Cardiac muscle cell (in vitro differentiated cells and primary cell): ENCODE data around the gene SLC25A21. TPM values are rescaled to one million over a fixed set of nuclear protein-coding genes. Genes with fewer than 3 reads are reported as not detected.
"Not testable (repeated sequence)": the region's sequence is repeated elsewhere in the genome, so short reads cannot be mapped to it uniquely, and the experiment has no call there.

Experiments used
- DNase-seq, 2 donors: peaks; one replicate each; pipeline versions ENCODE4 v3.0.0 to v3.0.0-alpha.2; 2010 to 2017; ENCODE audit warnings: low read depth in 1 of 2, low spot score in 1 of 2
- H3K27ac ChIP-seq: fragments of 200-600 bp; sonication (generic); 2 replicates; pipeline ENCODE4 v1.5.1; 2016
- H3K27me3 ChIP-seq: fragments of 200-600 bp; sonication (generic); 2 replicates; pipeline ENCODE4 v1.6.0; 2016; ENCODE audit warnings: control low read depth
- H3K36me3 ChIP-seq: fragments of 200-600 bp; sonication (generic); 2 replicates; pipeline ENCODE4 v1.5.1; 2016; ENCODE audit warnings: control low read depth
- H3K4me1 ChIP-seq: fragments of 200-600 bp; sonication (generic); 2 replicates; pipeline ENCODE4 v1.8.1; 2017; ENCODE audit warnings: low read depth, mild to moderate bottlenecking, mixed run types
- H3K4me3 ChIP-seq: fragments of 200-600 bp; sonication (generic); 2 replicates; pipeline ENCODE4 v1.5.1; 2016; ENCODE audit warnings: mild to moderate bottlenecking
- H3K9me3 ChIP-seq: fragments of 200-600 bp; sonication (generic); 2 replicates; pipeline ENCODE4 v1.5.1; 2017; ENCODE audit warnings: low read depth, mild to moderate bottlenecking, control low read depth
- polyA plus RNA-seq: library from polyadenylated mRNA; unstranded; fragments of >200 nt; fragmentation: Nextera tagmentation; extraction: Ambion mirVana; gene quantifications from 2 replicates; pipeline ENCODE4 v1.2.1, GENCODE V29; 2016
- total RNA-seq: library from RNA; depleted of rRNA; stranded (reverse); fragments of >200 nt; gene quantifications from 2 replicates; pipeline ENCODE4 v1.2.3, GENCODE V29; 2016
- TF ChIP-seq, protein P1 (sequence below): IDR thresholded peaks from 2 replicates; pipeline ENCODE4 v1.5.1; 2012; ENCODE audit warnings: low read depth, mild to moderate bottlenecking, low read length

The SLC25A21 gene
- total and polyA plus RNA-seq, 2 experiments from 2014 or later = 0.63 to 8.4 TPM

DNA sequence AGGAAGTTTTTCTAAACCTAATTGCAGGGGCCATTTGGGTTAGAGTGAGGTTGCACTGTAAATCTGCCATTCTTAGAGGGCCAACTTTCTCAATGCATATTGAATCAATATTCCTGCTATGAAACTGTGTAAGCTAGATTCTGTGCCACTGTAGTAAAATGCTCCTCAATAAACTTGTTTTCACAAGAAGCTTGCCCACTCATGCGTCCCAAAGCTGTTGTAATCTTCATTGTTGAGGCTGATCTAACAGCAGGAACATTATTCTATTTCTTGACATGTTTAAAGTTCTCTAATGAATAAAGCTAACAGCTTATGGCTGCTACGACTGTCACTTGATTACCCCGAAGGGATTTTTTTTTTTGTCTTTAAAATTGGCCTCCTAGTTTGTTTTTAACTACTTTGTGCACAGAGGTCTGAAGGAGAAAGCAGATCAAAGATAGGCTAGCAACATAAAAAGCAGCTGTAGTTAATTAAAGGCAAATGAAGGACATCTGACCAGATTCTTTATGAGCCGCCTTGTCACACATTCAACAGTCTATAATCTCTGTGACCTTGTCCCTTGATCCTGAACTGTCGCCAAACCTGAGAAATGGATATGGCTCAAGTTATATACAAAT is 267.0 kb downstream of the SLC25A21 start:
- DNase-seq = no peak
- H3K27ac ChIP-seq = no peak overlapping the region
- H3K36me3 ChIP-seq = no peaks in the 10 kb centered on the region
- H3K9me3 ChIP-seq = no peaks in the 10 kb centered on the region
- no peaks in the 10 kb centered on the region for H3K4me1 ChIP-seq
- no peak overlapping the region for H3K4me3 ChIP-seq
- TF ChIP-seq, protein P1, sequence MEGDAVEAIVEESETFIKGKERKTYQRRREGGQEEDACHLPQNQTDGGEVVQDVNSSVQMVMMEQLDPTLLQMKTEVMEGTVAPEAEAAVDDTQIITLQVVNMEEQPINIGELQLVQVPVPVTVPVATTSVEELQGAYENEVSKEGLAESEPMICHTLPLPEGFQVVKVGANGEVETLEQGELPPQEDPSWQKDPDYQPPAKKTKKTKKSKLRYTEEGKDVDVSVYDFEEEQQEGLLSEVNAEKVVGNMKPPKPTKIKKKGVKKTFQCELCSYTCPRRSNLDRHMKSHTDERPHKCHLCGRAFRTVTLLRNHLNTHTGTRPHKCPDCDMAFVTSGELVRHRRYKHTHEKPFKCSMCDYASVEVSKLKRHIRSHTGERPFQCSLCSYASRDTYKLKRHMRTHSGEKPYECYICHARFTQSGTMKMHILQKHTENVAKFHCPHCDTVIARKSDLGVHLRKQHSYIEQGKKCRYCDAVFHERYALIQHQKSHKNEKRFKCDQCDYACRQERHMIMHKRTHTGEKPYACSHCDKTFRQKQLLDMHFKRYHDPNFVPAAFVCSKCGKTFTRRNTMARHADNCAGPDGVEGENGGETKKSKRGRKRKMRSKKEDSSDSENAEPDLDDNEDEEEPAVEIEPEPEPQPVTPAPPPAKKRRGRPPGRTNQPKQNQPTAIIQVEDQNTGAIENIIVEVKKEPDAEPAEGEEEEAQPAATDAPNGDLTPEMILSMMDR = no peak
- no peaks in the 10 kb centered on the region for H3K27me3 ChIP-seq

DNA sequence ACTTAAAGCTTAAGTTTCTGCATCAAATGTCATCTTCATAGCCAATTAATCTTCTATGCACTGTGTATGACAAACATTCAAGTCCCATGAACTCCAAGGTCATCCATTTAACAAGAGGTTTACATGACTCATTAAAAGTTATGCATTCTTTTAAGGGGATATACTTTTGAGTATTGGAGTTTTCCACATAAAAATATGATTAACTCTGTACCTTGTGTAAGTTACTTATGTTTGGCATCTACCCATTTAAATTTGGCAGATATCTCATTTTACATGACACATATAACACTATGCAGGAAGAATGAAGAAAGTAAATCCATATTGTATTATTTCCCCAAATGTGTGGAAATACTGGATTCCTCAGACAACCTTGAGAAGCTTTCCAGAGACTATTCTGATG is 270.5 kb downstream of the SLC25A21 start:
- Histone ChIP-seq H3K9me3 (no peaks in the 10 kb centered on the region), H3K4me3 (no peak overlapping the region), H3K4me1 (no peaks in the 10 kb centered on the region), H3K27ac (no peak overlapping the region), H3K36me3 (no peaks in the 10 kb centered on the region), H3K27me3 (no peaks in the 10 kb centered on the region)
- no peak for DNase-seq
- TF ChIP-seq, protein P1 = no peak

DNA sequence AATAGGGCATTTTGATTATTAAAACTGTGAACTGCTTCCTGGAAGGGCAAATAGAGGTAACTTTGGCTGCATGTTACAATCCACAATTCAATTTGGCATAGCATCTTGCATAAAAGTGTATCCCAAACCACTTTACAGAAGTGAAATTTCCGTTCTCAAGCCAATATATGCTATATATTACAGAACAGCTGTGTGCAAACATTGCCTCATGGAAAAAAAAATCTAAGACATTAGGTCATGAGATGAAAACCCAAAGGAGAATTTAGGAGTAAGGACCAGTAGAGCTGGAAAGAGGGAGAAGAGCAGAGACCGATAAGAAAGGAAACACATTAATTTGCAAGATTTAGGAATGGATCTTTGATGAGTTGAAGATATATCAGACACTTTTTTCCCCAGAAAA is 271.6 kb downstream of the SLC25A21 start:
- H3K27me3 ChIP-seq = no peaks in the 10 kb centered on the region
- DNase-seq = no peak

DNA sequence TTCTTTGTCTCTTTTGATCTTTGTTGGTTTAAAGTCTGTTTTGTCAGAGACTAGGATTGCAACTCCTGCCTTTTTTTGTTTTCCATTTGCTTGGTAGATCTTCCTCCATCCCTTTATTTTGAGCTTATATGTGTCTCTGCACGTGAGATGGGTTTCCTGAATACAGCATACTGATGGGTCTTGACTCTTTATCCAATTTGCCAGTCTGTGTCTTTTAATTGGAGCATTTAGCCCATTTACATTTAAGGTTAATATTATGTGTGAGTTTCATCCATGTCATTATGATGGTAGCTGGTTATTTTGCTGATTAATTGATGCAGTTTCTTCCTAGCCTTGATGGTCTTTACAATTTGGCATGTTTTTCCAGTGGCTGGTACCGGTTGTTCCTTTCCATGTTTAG is 276.1 kb downstream of the SLC25A21 start:
- not testable (repeated sequence) for H3K27me3 ChIP-seq, H3K9me3 ChIP-seq, H3K27ac ChIP-seq, H3K4me1 ChIP-seq, H3K4me3 ChIP-seq, DNase-seq, H3K36me3 ChIP-seq

More for the DNA sequence above, 271.6 kb downstream of the SLC25A21 start:
- no peaks in the 10 kb centered on the region for H3K4me1 ChIP-seq
- H3K27ac ChIP-seq = no peak overlapping the region
- H3K9me3 ChIP-seq = no peaks in the 10 kb centered on the region
- TF ChIP-seq, protein P1 = no peak
- H3K36me3 ChIP-seq = no peaks in the 10 kb centered on the region
- H3K4me3 ChIP-seq = no peak overlapping the region

DNA sequence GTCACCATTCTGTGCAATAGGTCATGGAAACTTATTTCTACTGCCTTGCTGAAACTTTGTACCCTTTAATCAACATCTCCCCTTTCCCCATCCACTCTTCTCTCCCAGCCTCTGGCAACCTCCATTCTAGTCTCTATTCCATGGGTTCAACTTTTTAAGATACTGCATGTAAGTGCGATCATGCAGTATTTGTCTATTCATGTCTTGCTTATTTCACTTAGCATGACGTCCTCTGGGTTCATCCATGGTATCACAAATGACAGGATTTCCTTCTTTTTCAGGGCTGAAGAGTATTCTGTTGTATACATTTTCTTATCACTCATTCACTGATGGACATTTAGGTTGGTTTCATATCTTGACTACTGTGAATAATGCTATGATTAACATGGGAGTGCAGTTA is 288.4 kb downstream of the SLC25A21 start:
- no peaks in the 10 kb centered on the region for H3K4me1 ChIP-seq
- DNase-seq = no peak
- TF ChIP-seq, protein P1 = no peak

DNA sequence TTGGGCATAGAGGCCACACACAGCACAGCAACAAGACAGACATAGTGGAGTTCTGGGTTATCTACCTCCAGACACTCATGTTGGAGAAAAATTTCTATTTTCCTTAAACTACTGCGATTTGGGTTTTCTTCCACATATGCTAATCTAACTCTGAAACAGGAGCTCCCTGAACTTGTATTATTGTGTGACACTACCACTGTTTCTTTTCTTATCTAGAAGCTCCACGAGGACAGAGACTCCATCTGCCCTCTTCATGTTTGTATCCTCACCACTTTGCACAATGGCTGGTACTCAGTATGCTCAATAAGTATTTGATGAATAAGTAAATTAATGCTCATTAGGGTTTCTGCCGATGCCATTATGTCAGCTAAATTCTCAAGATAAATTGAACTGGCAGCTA is 292.1 kb downstream of the SLC25A21 start:
- no peak overlapping the region for H3K27ac ChIP-seq
- H3K4me3 ChIP-seq = no peak overlapping the region
- H3K27me3 ChIP-seq = no peaks in the 10 kb centered on the region
- H3K36me3 ChIP-seq = no peaks in the 10 kb centered on the region
- TF ChIP-seq, protein P1 = no peak
- no peaks in the 10 kb centered on the region for H3K4me1 ChIP-seq
- DNase-seq = no peak
- H3K9me3 ChIP-seq = no peaks in the 10 kb centered on the region

More for the DNA sequence above, 288.4 kb downstream of the SLC25A21 start:
- H3K27ac ChIP-seq = no peak overlapping the region
- H3K36me3 ChIP-seq = no peaks in the 10 kb centered on the region
- H3K4me3 ChIP-seq = no peak overlapping the region
- no peaks in the 10 kb centered on the region for H3K27me3 ChIP-seq
- no peaks in the 10 kb centered on the region for H3K9me3 ChIP-seq
